Ammon's horn (tissue), 1 donor: ENCODE measurements around the gene VEZT.
"Not testable (repeated sequence)": the region's sequence is repeated elsewhere in the genome, so short reads cannot be mapped to it uniquely, and the experiment has no call there.

Source experiments
- DNase-seq: peaks from one replicate; pipeline ENCODE4 v3.0.0-alpha.2; 2016; ENCODE audit warnings: low spot score

Gene VEZT, protein sequence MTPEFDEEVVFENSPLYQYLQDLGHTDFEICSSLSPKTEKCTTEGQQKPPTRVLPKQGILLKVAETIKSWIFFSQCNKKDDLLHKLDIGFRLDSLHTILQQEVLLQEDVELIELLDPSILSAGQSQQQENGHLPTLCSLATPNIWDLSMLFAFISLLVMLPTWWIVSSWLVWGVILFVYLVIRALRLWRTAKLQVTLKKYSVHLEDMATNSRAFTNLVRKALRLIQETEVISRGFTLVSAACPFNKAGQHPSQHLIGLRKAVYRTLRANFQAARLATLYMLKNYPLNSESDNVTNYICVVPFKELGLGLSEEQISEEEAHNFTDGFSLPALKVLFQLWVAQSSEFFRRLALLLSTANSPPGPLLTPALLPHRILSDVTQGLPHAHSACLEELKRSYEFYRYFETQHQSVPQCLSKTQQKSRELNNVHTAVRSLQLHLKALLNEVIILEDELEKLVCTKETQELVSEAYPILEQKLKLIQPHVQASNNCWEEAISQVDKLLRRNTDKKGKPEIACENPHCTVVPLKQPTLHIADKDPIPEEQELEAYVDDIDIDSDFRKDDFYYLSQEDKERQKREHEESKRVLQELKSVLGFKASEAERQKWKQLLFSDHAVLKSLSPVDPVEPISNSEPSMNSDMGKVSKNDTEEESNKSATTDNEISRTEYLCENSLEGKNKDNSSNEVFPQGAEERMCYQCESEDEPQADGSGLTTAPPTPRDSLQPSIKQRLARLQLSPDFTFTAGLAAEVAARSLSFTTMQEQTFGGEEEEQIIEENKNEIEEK

DNA sequence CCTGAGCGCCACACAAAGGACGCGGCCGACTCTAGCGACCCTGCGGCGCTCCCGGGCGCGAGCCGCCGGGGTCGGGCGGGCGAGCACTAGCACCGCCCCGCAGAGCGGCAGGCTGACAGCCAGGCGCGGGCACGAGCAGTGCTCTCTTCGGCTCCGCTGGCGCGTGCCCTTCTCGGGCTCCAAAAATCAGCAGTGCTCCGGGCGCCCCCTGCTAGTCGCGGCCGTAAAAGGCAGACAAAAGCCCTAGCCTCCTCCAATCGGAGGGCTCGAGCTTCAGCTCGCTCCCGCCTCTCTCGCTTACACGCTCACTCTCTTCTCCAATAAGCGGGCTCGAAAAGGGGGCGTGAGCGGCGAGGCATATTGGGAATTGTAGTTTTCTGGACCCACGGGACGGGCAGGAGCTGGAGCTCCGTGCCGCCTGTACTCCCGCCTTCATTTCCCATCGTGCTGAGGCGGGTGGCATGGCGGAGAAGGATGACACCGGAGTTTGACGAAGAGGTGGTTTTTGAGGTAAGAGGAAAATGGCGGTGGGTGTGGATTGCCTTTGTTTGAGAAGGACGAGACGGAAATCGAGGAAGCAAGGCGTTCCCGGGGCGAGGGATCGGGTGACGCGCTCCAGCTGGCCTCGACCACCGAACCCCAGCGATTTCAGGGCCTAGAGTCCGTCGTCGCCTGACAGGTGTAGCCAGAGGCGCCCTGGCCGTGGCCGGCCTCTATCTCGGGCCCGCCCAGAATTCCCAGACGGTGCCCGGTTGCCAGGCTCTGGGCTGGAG, at the start of gene VEZT, which contains the start of gene FGD6:
Gene VEZT (plus strand): TSS at position 431 of the 773 bp plus-strand sequence. CDS start 44 bp downstream, at position 475.
Gene FGD6 (minus strand): TSS at position 91 of the 773 bp plus-strand sequence. CDS start 227 bp downstream, outside the sequence.
- DNase-seq = peak; percentile 99

DNA sequence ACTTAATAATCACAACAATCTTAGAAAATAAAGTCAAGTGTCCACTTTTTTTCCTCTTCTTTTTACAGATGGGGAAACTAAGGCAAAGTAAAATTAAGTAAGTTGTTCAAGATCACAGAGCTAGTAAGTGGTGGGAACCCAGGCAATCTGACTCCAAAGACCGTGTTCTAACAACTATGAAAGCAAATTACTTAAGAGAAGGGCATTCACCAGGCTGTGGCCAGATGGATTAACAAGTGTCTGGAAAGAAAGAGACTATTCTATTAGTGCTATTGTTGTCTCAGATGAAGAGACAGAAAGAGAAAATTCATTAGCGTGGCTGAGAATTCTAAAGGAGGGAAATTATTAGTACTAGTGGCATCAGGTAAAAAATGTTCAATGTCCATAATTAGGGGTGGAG, 48.9 kb upstream of the VEZT start:
- DNase-seq = no peak

DNA sequence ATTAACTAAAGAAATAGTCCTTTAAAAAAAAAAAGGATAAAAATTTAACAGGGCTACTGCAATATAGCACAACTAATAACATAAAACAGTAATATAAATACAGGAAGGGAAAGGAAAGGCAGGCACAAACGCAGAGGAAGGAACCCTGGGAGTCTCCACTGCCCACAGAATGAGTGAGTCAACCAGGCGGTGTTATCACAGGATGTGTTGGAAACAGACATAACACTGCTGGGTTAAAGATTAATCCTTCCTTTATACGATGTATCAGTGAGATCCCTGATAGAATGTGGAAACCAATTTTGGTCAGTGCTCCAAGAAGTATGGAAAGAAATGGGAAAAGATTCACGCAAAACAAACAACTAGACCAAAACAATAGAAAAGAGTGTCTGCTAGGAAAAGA, 48.2 kb upstream of the VEZT start:
- no peak for DNase-seq

GRCh38 chr12:95173392-95174251, 44.0 kb upstream of the VEZT start:
- DNase-seq = peak; percentile 38

- DNase-seq = no peak
These were observed 40.3 kb upstream of the VEZT start for GRCh38 chr12:95177201-95177768.

GRCh38 chr12:95178136-95178535, 39.5 kb upstream of the VEZT start:
- DNase-seq = no peak

- DNase-seq = no peak
These were observed 38.6 kb upstream of the VEZT start for GRCh38 chr12:95179011-95179410.

GRCh38 chr12:95181103-95181502, 36.5 kb upstream of the VEZT start:
- no peak for DNase-seq

DNA sequence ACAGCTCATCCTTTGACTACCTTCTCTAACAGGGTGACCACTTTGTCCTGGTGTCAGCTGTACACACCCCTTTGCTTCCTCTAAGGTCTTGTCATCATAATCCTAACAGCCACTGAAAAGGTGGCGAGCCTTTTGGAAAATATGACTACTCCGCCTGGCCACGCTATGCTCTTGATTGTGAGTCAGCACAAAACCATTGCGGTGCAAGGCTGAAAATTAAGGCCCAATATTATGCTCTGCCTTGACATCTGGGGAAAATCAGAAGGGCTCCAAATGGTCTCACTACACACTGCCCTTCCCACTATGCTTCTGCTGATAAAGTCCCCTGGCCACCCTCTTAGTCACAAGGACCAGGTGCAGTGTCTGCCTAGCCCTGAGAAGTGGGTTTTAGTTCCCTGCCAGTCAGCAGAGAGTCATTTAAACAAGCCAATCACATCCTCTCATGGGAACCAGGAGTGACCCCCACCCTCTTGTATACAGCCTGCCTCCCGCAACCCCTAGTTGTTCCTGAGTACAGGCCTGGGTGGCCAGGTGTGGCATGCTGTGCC, 34.7 kb upstream of the VEZT start:
- DNase-seq = no peak

DNA sequence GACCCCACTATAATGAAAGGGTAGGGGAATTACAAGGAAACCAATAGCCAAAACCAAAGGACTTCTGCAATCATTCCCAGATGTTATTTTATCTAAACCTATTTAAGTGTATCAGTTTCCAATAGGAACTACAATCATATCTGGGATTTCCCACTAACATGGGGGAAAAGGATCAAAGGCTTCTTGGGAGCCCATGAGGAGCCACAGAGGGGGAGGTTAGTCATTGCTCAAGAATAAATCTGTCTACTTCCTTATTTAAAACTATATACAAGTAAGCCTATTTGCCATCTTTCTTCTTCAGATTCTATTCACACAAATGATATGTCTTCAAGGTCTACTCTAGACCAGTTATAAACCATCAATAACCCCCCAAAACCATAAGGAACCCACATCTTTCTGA, 33.5 kb upstream of the VEZT start:
- no peak for DNase-seq

DNA sequence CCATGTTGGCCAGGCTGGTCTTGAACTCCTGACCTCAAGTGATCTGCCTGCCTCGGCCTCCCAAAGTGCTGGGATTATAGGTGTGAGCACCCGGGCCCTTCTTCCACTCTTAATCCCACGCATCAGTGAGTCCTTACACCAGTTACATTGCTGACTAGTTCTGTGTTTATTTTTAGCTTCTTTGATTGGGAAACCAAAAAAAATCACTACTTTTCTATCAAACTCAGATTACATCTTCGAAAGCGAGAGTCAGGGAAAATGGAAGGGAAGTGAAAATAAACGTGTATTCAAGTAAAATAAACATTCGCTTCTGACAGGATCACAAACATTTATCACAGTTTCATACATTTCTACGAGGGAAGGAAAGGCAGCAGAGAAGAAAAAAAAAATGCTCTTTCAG, 32.5 kb upstream of the VEZT start:
- no peak for DNase-seq

DNA sequence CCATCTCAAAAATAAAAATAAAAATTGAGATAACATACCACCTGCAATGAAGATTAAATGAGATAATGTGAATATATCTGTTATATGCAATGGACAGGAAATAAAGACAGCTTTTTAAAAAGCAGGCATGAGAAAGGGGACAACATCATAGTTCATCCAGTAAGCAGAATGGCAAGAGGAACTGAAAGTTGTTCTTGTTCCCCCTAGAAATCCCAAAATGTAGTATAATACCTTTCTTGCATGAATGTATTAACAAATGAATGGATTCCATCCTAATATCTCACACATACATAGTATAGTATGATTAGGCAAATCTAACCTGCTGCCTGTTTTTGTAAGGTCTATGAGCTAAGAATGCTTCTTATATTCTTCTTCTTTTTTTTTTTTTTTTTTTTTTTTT, 31.8 kb upstream of the VEZT start:
- DNase-seq = no peak

GRCh38 chr12:95187865-95188415, 29.7 kb upstream of the VEZT start:
- DNase-seq = no peak

DNA sequence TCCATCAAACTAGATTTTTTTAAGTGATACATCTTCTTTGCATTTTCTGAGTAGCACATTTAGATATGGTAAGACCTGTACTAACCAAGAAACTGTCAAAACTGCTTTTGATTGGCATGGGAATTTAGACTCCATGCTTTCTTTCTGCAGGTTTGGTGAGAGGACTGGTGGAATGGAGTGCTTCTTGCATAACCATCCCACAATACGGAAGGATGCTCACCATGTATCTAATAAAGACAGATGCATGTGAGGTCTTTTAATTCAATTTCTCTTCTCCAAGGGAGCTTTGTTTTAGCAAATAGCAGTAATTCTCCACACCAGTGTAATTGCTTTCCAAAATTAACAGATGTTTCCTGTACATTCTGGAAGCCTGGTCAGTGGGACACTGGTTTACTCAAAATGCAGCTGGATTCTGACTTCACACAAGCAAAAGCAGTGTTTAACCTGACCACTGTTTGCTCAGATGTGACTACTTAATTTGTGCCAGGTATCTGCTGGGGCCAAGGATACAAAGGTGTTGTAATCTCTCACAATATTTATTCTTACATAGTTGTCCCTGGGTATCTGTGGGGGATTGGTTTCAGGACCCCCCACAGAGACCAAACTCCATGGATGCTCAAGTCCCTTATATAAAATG, 26.4 kb upstream of the VEZT start:
- DNase-seq = no peak

- no peak for DNase-seq
These were observed 25.3 kb upstream of the VEZT start for GRCh38 chr12:95192271-95192670.

DNA sequence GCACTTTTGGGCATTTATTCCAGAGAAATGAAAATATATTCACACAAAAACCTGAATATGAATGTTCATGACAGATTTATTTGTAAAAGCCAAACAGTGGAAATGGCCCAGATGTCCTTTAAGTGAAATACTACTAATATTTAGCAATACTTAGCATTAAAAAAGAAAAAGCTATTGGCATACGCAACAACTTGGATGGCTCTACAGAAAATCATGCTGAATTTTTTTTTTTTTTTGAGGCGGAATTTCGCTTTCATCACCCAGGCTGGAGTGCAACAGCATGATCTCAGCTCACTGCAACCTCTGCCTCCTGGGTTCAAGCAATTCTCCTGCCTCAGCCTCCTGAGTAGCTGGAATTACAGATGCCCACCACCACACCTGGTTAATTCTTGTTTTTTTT, 24.5 kb upstream of the VEZT start:
- no peak for DNase-seq

DNA sequence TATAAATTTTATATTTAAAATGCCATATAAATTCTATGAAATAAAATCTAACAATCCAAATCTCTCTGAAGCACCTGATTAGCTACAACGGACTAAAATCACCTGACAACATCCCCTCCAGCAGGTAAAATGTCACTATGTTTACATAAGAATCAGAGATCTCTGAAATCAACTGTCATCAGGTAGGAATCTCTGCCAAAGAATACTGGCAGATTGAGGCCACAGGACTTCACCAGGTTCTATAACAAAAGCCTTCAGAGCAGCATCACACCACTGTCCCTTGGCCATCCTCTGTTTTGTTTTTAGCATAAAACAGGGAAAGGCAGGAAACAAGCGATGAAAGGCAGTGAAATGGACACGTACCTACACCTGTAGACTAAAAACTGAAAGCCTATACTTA, 22.5 kb upstream of the VEZT start:
- no peak for DNase-seq

- not testable (repeated sequence) for DNase-seq
These were observed 20.6 kb upstream of the VEZT start for GRCh38 chr12:95196875-95197569.

GRCh38 chr12:95197636-95198035, 20.0 kb upstream of the VEZT start:
- DNase-seq = no peak
